Right lobe of liver (tissue), 6 donors: Measurements from ENCODE around the gene DCAF15. TPM values are rescaled to one million over a fixed set of nuclear protein-coding genes. Genes with fewer than 3 reads are reported as not detected.
A peak's percentile ranks its signal among the peaks of the same experiment; 100 is the strongest.

Experiments used
- ATAC-seq, 4 donors: fragments of 200-7000 bp; cut with Tn5 transposase; one replicate each; pipeline ENCODE4 v1.9.1; 2020; ENCODE audit warnings: mild to moderate bottlenecking in 4 of 4, moderate library complexity in 4 of 4
- DNase-seq, 3 donors: peaks; one replicate each; pipeline ENCODE4 v3.0.0-alpha.2; 2020
- H3K27ac ChIP-seq, 3 donors: fragments of 200-600 bp; one replicate each; pipeline ENCODE4 v1.8.0; 2022
- H3K27me3 ChIP-seq, 2 donors: fragments of 200-600 bp; one replicate each; pipeline ENCODE4 v1.8.0; 2022
- H3K36me3 ChIP-seq, 4 donors: fragments of 200-600 bp; sonication (generic) in 1 of 4; one replicate each; pipeline versions ENCODE4 v1.5.1 to v1.8.0; 2017 to 2022; ENCODE audit warnings: control low read depth in 1 of 4
- H3K4me1 ChIP-seq, 4 donors: fragments of 200-600 bp; sonication (generic) in 1 of 4; one replicate each; pipeline versions ENCODE4 v1.5.1 to v1.8.0; 2017 to 2022; ENCODE audit warnings: control low read depth in 1 of 4
- H3K4me3 ChIP-seq, 3 donors: fragments of 200-600 bp; one replicate each; pipeline ENCODE4 v1.8.0; 2022
- H3K9me3 ChIP-seq, 4 donors: fragments of 200-600 bp; sonication (generic) in 1 of 4; one replicate each; pipeline versions ENCODE4 v1.5.1 to v1.8.0; 2017 to 2022; ENCODE audit warnings: control low read depth in 1 of 4
- POLR2A ChIP-seq: fragments of 450-650 bp; IDR thresholded peaks from one replicate; pipeline ENCODE4 v1.6.1; 2017; ENCODE audit warnings: antibody characterized with exemption, mild to moderate bottlenecking
- WGBS: methylation state at CpG from one replicate; pipeline ENCODE4 v1.1.6; 2018; ENCODE audit warnings: low coverage, low lambda C conversion rate; ENCODE audit not compliant: insufficient coverage; ENCODE audit errors: missing lambda C conversion rate; 5-methylcytosine and 5-hydroxymethylcytosine counted together
- intact Hi-C, 2 donors: fragments of 100-400 bp; cut with DNase I; formaldehyde crosslinking; loops; one replicate each; pipeline versions ENCODE4 v1.11.2 to v1.14.1; 2022
- total RNA-seq, 6 experiments: library from RNA; depleted of rRNA in 2 of 6; stranded (reverse); fragments of >200 nt in 2 of 6; fragmentation: NEBNext Ultra II Directional in 3 of 6; extraction: Animal tissue kit (Norgen Biotek cat#: 25700) in 3 of 6; gene quantifications; one replicate each; pipeline versions ENCODE4 v1.1.0 to v1.2.4, GENCODE V29; 2016 to 2023
- TF ChIP-seq, protein P1 (sequence below), 4 donors: fragments of 200-600 bp in 3 of 4; fragments of 450-650 bp in 1 of 4; IDR thresholded peaks; one replicate each; pipeline versions ENCODE4 v1.5.1 to v1.8.0; 2016 to 2022; ENCODE audit warnings: antibody characterized with exemption in 4 of 4, mild to moderate bottlenecking in 2 of 4
- donor health status: DM: no; HTN: yes; CAD: no.
- donor health status: DM: no; HTN: no; CAD: no.
- donor health status: DM: no; HTN: no; CAD: no.
- donor health status: DM: no; HTN: yes; CAD: no.
- donor health status: DM: no; HTN: yes; CAD: no.

DCAF15 gene
- total RNA-seq, 6 experiments from 2014 or later = 5.6 to 8.7 (median 7.7) TPM

DNA sequence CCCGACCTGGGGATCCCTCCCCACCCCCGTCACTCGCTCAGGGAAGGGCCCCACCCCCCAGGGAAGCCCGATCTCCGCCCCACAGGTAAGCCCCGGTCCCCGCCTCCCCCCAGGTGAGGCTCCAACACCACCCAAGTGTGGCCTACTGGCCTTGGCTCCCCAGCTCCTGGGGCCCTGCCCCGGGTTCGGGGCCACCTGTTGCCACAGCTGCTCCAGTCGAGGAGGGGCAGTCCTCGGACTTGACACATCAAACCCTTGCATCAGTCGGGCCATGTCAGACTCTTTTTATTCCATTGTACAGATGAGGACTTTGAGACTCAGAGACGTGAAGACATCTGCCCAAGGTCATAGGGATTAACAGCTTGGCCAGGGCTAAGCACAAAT is 45.8 kb upstream of the DCAF15 start:
- peak overlapping the region; percentile 45 to 79 (median 55) for H3K27ac ChIP-seq
- H3K36me3 ChIP-seq = no peaks in the 10 kb centered on the region
- no peaks in the 10 kb centered on the region for H3K27me3 ChIP-seq
- WGBS = 0% methylated on average over 2 of the region's 13 CpGs
- TF ChIP-seq, protein P1, sequence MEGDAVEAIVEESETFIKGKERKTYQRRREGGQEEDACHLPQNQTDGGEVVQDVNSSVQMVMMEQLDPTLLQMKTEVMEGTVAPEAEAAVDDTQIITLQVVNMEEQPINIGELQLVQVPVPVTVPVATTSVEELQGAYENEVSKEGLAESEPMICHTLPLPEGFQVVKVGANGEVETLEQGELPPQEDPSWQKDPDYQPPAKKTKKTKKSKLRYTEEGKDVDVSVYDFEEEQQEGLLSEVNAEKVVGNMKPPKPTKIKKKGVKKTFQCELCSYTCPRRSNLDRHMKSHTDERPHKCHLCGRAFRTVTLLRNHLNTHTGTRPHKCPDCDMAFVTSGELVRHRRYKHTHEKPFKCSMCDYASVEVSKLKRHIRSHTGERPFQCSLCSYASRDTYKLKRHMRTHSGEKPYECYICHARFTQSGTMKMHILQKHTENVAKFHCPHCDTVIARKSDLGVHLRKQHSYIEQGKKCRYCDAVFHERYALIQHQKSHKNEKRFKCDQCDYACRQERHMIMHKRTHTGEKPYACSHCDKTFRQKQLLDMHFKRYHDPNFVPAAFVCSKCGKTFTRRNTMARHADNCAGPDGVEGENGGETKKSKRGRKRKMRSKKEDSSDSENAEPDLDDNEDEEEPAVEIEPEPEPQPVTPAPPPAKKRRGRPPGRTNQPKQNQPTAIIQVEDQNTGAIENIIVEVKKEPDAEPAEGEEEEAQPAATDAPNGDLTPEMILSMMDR (IDR thresholded peaks at IDR 0.05) = no peak
- no peak for TF ChIP-seq POLR2A
- intact Hi-C loops = no loop called here
- ATAC-seq = peak; percentile 29 to 55 (median 43)
- DNase-seq = peak in 1 of 3 donors; percentile 66
- peak overlapping the region; percentile 71 to 92 (median 82) for H3K4me3 ChIP-seq
- H3K4me1 ChIP-seq = peaks cover 0 to 18% (median 3%) of the 10 kb centered on the region in 4 donors
- H3K9me3 ChIP-seq = no peaks in the 10 kb centered on the region

DNA sequence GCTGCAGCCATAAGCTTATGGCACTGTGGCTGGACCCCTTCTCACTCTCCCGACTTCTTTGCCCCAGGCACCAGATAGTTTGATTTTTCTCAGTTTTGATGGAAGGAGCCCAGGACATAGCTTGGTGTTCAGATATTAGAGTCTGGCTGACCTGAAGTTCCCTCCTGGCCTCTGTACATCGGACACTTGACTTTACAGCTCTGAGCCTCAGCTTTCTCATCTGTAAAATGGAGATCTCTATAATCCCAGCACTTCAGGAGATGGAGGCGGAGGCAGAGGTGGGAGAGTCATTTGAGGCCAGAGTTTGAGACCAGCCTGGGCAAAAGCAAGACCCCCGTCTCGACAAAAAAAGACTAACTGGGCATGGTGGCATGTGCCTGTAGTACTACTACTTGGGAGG is 45.4 kb upstream of the DCAF15 start:
- intact Hi-C loops = no loop called here
- TF ChIP-seq, protein P1 (IDR thresholded peaks at IDR 0.05) = no peak
- TF ChIP-seq POLR2A = no peak
- H3K4me1 ChIP-seq = peaks cover 0 to 18% (median 3%) of the 10 kb centered on the region in 4 donors
- H3K27ac ChIP-seq = peak overlapping the region in 1 of 3 donors; percentile 79
- ATAC-seq (no peak), DNase-seq (no peak)
- H3K27me3 ChIP-seq = no peaks in the 10 kb centered on the region
- no peaks in the 10 kb centered on the region for H3K9me3 ChIP-seq
- H3K4me3 ChIP-seq = peak overlapping the region; percentile 71 to 92 (median 82)
- H3K36me3 ChIP-seq = no peaks in the 10 kb centered on the region
- WGBS = 88% methylated on average over 2 of the region's 5 CpGs

DNA sequence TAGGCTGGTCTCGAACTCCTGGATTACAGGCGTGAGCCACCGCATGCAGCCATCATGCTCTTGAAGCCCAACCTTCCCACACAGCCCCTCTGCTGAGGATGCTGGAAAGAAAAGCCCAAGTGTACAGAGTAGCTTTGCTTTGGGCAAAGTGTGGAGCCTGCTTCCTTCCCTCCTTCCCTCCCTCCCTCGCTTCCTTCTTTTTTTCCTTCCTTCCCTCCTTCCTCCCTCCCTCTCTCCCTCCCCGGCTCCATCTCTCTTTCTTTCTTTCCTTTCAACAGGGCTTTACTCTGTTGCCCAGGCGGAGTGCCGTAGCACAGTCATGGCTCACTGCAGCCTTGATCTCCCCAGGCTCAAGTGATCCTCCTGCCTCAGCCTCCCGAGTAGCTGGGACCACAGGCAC is 43.6 kb upstream of the DCAF15 start:
- intact Hi-C loops = no loop called here
- TF ChIP-seq, protein P1 (IDR thresholded peaks at IDR 0.05) = no peak
- TF ChIP-seq POLR2A = no peak
- no peak overlapping the region for H3K4me3 ChIP-seq
- DNase-seq = no peak
- peaks cover 0 to 18% (median 3%) of the 10 kb centered on the region in 4 donors for H3K4me1 ChIP-seq
- WGBS = 88% methylated on average over 5 of the region's 8 CpGs
- H3K9me3 ChIP-seq = no peaks in the 10 kb centered on the region
- no peak for ATAC-seq
- H3K27me3 ChIP-seq = no peaks in the 10 kb centered on the region
- peaks cover 0 to 10% (median 0%) of the 10 kb centered on the region in 4 donors for H3K36me3 ChIP-seq
- H3K27ac ChIP-seq = peak overlapping the region in 1 of 3 donors; percentile 22

DNA sequence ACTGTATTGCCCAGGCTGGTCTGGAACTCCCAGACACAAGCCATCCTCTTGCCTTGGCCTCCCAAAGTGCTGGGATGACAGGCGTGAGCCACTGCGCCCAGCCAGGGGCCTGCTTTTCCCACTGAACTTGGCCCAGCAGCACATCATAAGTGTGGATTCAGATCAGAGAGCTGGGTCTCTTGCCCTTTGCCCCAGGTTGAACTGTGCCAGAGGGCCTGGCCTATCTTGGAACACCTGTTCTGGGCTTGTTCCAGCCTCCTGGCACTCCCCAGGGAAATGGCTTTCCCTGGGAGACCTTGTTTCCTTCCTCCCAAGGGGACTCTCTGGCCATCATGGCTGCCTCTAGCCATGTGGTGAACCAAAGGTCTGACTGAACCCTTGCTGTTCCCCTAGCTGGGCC is 42.9 kb upstream of the DCAF15 start:
- TF ChIP-seq POLR2A = no peak
- TF ChIP-seq, protein P1 (IDR thresholded peaks at IDR 0.05) = no peak
- peaks cover 0 to 22% (median 3%) of the 10 kb centered on the region in 4 donors for H3K4me1 ChIP-seq
- intact Hi-C loops = no loop called here
- WGBS = 20% methylated on average over 1 of the region's 2 CpGs
- H3K27ac ChIP-seq = peak overlapping the region in 1 of 3 donors; percentile 22
- no peaks in the 10 kb centered on the region for H3K9me3 ChIP-seq
- H3K36me3 ChIP-seq = peaks cover 0 to 10% (median 0%) of the 10 kb centered on the region in 4 donors
- no peak overlapping the region for H3K4me3 ChIP-seq
- DNase-seq (peak; percentile 66 to 89 (median 84)), ATAC-seq (peak; percentile 58 to 71 (median 70))
- no peaks in the 10 kb centered on the region for H3K27me3 ChIP-seq
